GM12891 (cell line): ENCODE measurements around the gene TMIGD2.

Source experiments
- POLR2A ChIP-seq: IDR thresholded peaks from 2 replicates; pipeline ENCODE4 v1.6.1; 2011; ENCODE audit warnings: low read depth, low read length, control low read depth
- POLR2AphosphoS5 ChIP-seq: IDR thresholded peaks from 2 replicates; pipeline ENCODE4 v1.6.1; 2011; ENCODE audit warnings: low read depth, low read length, control low read depth
- SPI1 ChIP-seq: IDR thresholded peaks from 2 replicates; pipeline ENCODE4 v1.6.1; 2011; ENCODE audit warnings: low read depth, low read length, control low read depth
- TAF1 ChIP-seq: IDR thresholded peaks from 2 replicates; pipeline ENCODE4 v1.6.1; 2011; ENCODE audit warnings: low read depth, low read length, control low read depth

- TF ChIP-seq POLR2AphosphoS5 (no peak), POLR2A (no peak), TAF1 (no peak), SPI1 (no peak)
These were observed 8.3 kb upstream of the TMIGD2 start for GRCh38 chr19:4310247-4311121.
